H9 (cell line): ENCODE data around the gene RAD51D. TPM values are rescaled to one million over a fixed set of nuclear protein-coding genes. Genes with fewer than 3 reads are reported as not detected.

Experiments used
- DNase-seq: peaks from one replicate; pipeline ENCODE4 v3.0.0-alpha.2; 2017
- H2AFZ ChIP-seq: one replicate; pipeline ENCODE4 v1.6.1; 2013; ENCODE audit warnings: mild to moderate bottlenecking, low read length, control low read depth, moderate library complexity
- H2AK5ac ChIP-seq: 2 replicates; pipeline ENCODE4 v1.6.1; 2013; ENCODE audit warnings: low read length, control low read depth, mixed read lengths; ENCODE audit not compliant: insufficient read length
- H2BK120ac ChIP-seq: one replicate; pipeline ENCODE4 v1.6.1; 2013; ENCODE audit warnings: low read depth, mild to moderate bottlenecking, low read length, control low read depth, inconsistent platforms; ENCODE audit not compliant: poor library complexity, severe bottlenecking
- H2BK12ac ChIP-seq: 2 replicates; pipeline ENCODE4 v1.6.1; 2013; ENCODE audit warnings: low read length, control low read depth, mixed read lengths, low read depth; ENCODE audit not compliant: insufficient read length
- H2BK15ac ChIP-seq: 2 replicates; pipeline ENCODE4 v1.6.1; 2013; ENCODE audit warnings: low read depth, low read length, control low read depth
- H2BK20ac ChIP-seq: one replicate; pipeline ENCODE4 v1.6.1; 2013; ENCODE audit warnings: low read depth, mild to moderate bottlenecking, low read length, control low read depth, inconsistent platforms; ENCODE audit not compliant: poor library complexity, severe bottlenecking
- H2BK5ac ChIP-seq: 2 replicates; pipeline ENCODE4 v1.6.1; 2013; ENCODE audit warnings: low read length, control low read depth, mixed read lengths; ENCODE audit not compliant: insufficient read length
- H3K14ac ChIP-seq: 2 replicates; pipeline ENCODE4 v1.6.1; 2013; ENCODE audit warnings: low read length, control low read depth; ENCODE audit not compliant: insufficient read depth
- H3K18ac ChIP-seq: 2 replicates; pipeline ENCODE4 v1.6.1; 2013; ENCODE audit warnings: low read depth, mild to moderate bottlenecking, mixed read lengths, low read length, control low read depth; ENCODE audit not compliant: insufficient read length
- H3K23ac ChIP-seq: 2 replicates; pipeline ENCODE4 v1.6.1; 2013; ENCODE audit warnings: low read length, control low read depth, mixed read lengths, low read depth; ENCODE audit not compliant: insufficient read length
- H3K23me2 ChIP-seq: 2 replicates; pipeline ENCODE4 v1.6.1; 2013; ENCODE audit warnings: low read depth, mild to moderate bottlenecking, mixed read lengths, low read length, control low read depth; ENCODE audit not compliant: insufficient read length, poor library complexity, severe bottlenecking
- H3K27ac ChIP-seq: 2 replicates; pipeline ENCODE4 v1.5.1; 2013; ENCODE audit warnings: low read length, control low read depth, mixed read lengths, low read depth; ENCODE audit not compliant: insufficient read length
- H3K27me3 ChIP-seq: 2 replicates; pipeline ENCODE4 v1.6.1; 2013; ENCODE audit warnings: low read length, control low read depth, inconsistent platforms; ENCODE audit not compliant: insufficient read depth
- H3K4ac ChIP-seq: 2 replicates; pipeline ENCODE4 v1.6.1; 2013; ENCODE audit warnings: low read depth, mild to moderate bottlenecking, control low read depth, inconsistent platforms, low read length, moderate library complexity
- H3K4me1 ChIP-seq: 2 replicates; pipeline ENCODE4 v1.6.1; 2013; ENCODE audit warnings: low read length, control low read depth, inconsistent platforms; ENCODE audit not compliant: insufficient read depth
- H3K4me2 ChIP-seq: 2 replicates; pipeline ENCODE4 v1.6.1; 2013; ENCODE audit warnings: low read length, control low read depth, mixed read lengths; ENCODE audit not compliant: insufficient read length, insufficient read depth
- H3K56ac ChIP-seq: 2 replicates; pipeline ENCODE4 v1.6.1; 2013; ENCODE audit warnings: low read depth, mild to moderate bottlenecking, mixed read lengths, low read length, control low read depth; ENCODE audit not compliant: insufficient read length
- H3K79me1 ChIP-seq: 2 replicates; pipeline ENCODE4 v1.6.1; 2013; ENCODE audit warnings: low read depth, mild to moderate bottlenecking, moderate library complexity, low read length, control low read depth, inconsistent platforms; ENCODE audit not compliant: insufficient read depth, poor library complexity, severe bottlenecking
- H3K79me2 ChIP-seq: 2 replicates; pipeline ENCODE4 v1.6.1; 2013; ENCODE audit warnings: low read length, control low read depth, inconsistent platforms; ENCODE audit not compliant: insufficient read depth
- H3K9ac ChIP-seq: 2 replicates; pipeline ENCODE4 v1.6.1; 2013; ENCODE audit warnings: low read length, control low read depth, mixed read lengths; ENCODE audit not compliant: insufficient read length; ENCODE audit errors: extremely low read depth
- H3K9me3 ChIP-seq: one replicate; pipeline ENCODE4 v1.6.1; 2013; ENCODE audit warnings: low read depth, low read length, inconsistent platforms; ENCODE audit not compliant: control insufficient read depth
- H3T11ph ChIP-seq: one replicate; pipeline ENCODE4 v1.6.1; 2013; ENCODE audit warnings: mild to moderate bottlenecking, low read length, control low read depth, inconsistent platforms
- H4K20me1 ChIP-seq: one replicate; pipeline ENCODE4 v1.6.1; 2013; ENCODE audit not compliant: control insufficient read depth, insufficient read length, insufficient read depth
- H4K5ac ChIP-seq: 2 replicates; pipeline ENCODE4 v1.6.1; 2013; ENCODE audit warnings: low read depth, mild to moderate bottlenecking, mixed read lengths, low read length, control low read depth; ENCODE audit not compliant: insufficient read length
- H4K8ac ChIP-seq: replicated peaks from 2 replicates; pipeline ENCODE4 v1.6.1; 2013; ENCODE audit warnings: low read length, control low read depth, mixed read lengths, low read depth; ENCODE audit not compliant: insufficient read length
- H4K91ac ChIP-seq: 2 replicates; pipeline ENCODE4 v1.6.1; 2013; ENCODE audit warnings: low read depth, mild to moderate bottlenecking, moderate library complexity, mixed read lengths, low read length, control low read depth; ENCODE audit not compliant: insufficient read length
- H3K27ac Mint-ChIP-seq, 3 experiments: 2 replicates in 2 of 3; 3 replicates in 1 of 3; pipeline ENCODE4 v1.8.0; 2020 to 2021; ENCODE audit warnings: mixed read lengths in 3 of 3, mild to moderate bottlenecking in 1 of 3, moderate library complexity in 1 of 3
- H3K27me3 Mint-ChIP-seq: 2 replicates; pipeline ENCODE4 v1.8.0; 2021; ENCODE audit warnings: low read depth, mild to moderate bottlenecking, moderate library complexity, mixed read lengths
- H3K36me3 Mint-ChIP-seq, 3 experiments: 2 replicates in 2 of 3; 3 replicates in 1 of 3; pipeline ENCODE4 v1.8.0; 2020 to 2021; ENCODE audit warnings: low read depth in 3 of 3, mixed read lengths in 3 of 3; ENCODE audit not compliant: insufficient read depth in 1 of 3
- H3K4me1 Mint-ChIP-seq, 2 experiments: 2 replicates each; pipeline ENCODE4 v1.8.0; 2020; ENCODE audit warnings: mixed read lengths in 2 of 2
- H3K4me3 Mint-ChIP-seq, 2 experiments: 2 replicates in 1 of 2; 3 replicates in 1 of 2; pipeline ENCODE4 v1.8.0; 2020 to 2021; ENCODE audit warnings: mild to moderate bottlenecking in 2 of 2, mixed read lengths in 2 of 2, moderate library complexity in 1 of 2
- H3K9me3 Mint-ChIP-seq, 2 experiments: 2 replicates in 1 of 2; 3 replicates in 1 of 2; pipeline ENCODE4 v1.8.0; 2020; ENCODE audit warnings: mild to moderate bottlenecking in 2 of 2, mixed read lengths in 2 of 2, moderate library complexity in 1 of 2
- CTCF ChIP-seq: fragments of 200-600 bp; sonication (generic); conservative IDR thresholded peaks from 3 replicates; pipeline ENCODE4 v1.8.0; 2021; ENCODE audit warnings: antibody characterized with exemption, mild to moderate bottlenecking
- WGBS: extraction: QIAGEN DNeasy Blood & Tissue Kit; methylation state at CpG from one replicate; pipeline ENCODE4 v1.1.7; 2013; ENCODE audit warnings: missing lambda C conversion rate, low lambda C conversion rate, mixed read lengths; ENCODE audit not compliant: insufficient read length; ENCODE audit errors: extremely low coverage; 5-methylcytosine and 5-hydroxymethylcytosine counted together
- total RNA-seq: library from RNA; stranded (reverse); gene quantifications from 2 replicates; pipeline ENCODE4 v1.2.1, GENCODE V29; 2021

The RAD51D gene
- total RNA-seq, 1 experiment from 2014 or later = 15.8 TPM

- Histone ChIP-seq H3K23ac (no peak overlapping the region), H3K9ac (no peak overlapping the region), H3K9me3 (no peaks in the 10 kb centered on the region), H3K56ac (no peak overlapping the region), H3K4ac (no peak overlapping the region), H2AFZ (no peak overlapping the region), H3K79me1 (no peaks in the 10 kb centered on the region), H3K18ac (no peak overlapping the region), H3K4me2 (no peak overlapping the region), H4K8ac (no peak overlapping the region), H4K91ac (no peak overlapping the region), H3K14ac (no peak overlapping the region), H4K5ac (no peak overlapping the region), H2BK15ac (no peak overlapping the region), H2AK5ac (no peak overlapping the region), H2BK120ac (no peak overlapping the region), H2BK12ac (no peak overlapping the region), H3K27me3 (no peaks in the 10 kb centered on the region), H2BK20ac (no peak overlapping the region), H2BK5ac (no peak overlapping the region), H3K23me2 (no peaks in the 10 kb centered on the region), H3T11ph (no peak overlapping the region), H3K4me1 (no peaks in the 10 kb centered on the region; the same call in 1 of the 2 replicates), H3K79me2 (no peaks in the 10 kb centered on the region), H3K27ac (no peak overlapping the region), H4K20me1 (no peaks in the 10 kb centered on the region)
- Mint-ChIP-seq H3K9me3 (no peaks in the 10 kb centered on the region), H3K4me1 (peaks cover 7 to 8% of the 10 kb centered on the region in 2 experiments), H3K27ac (no peak overlapping the region), H3K36me3 (no peaks in the 10 kb centered on the region), H3K27me3 (no peaks in the 10 kb centered on the region; the same call in 1 of the 2 replicates), H3K4me3 (no peak overlapping the region)
- no peak for TF ChIP-seq CTCF
- DNase-seq = no peak
- WGBS = no CpG with 5 or more reads among the region's 4 CpGs
Observed at GRCh38 chr17:35162755-35163154, 43.1 kb upstream of the RAD51D start.
